ENCODE measurements around the gene PSMC5. TPM values are rescaled to one million over a fixed set of nuclear protein-coding genes. Genes with fewer than 3 reads are reported as not detected.

The PSMC5 gene
- total and polyA plus RNA-seq, 7 donors = 94.2 to 161 (median 115) TPM

DNA sequence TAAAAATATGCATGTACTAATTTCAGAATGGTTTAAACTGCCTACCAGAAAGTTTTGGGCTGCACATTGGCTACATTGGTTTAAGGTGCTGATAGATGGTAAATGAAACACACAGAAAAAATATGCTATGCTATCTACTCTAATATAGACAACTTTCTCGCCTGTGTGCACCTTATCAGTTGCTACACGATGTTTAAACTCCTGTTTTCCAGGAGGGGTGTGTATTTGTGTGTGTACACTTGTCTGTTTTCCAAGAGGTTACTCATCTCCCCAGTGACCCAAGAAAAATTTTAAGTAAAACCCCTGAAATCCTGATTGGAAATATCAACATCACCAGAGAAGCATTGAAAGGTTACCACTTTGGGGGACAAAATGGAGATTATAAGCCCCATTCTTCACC, 21.6 kb upstream of the PSMC5 start:
- no peak for DNase-seq
- Histone ChIP-seq H3K27ac (no peak overlapping the region), H3K9me3 (no peaks in the 10 kb centered on the region), H3K4me3 (no peak overlapping the region), H3K36me3 (peaks cover 31 to 100% (median 68%) of the 10 kb centered on the region in 4 donors), H3K4me1 (no peaks in the 10 kb centered on the region), H3K27me3 (no peaks in the 10 kb centered on the region)
- intact Hi-C loops (cut with DNase I) = no loop called here
- 64 to 90% methylated on average over 2 of the region's 2 CpGs for WGBS, 2 donors
- TF ChIP-seq, protein P1, sequence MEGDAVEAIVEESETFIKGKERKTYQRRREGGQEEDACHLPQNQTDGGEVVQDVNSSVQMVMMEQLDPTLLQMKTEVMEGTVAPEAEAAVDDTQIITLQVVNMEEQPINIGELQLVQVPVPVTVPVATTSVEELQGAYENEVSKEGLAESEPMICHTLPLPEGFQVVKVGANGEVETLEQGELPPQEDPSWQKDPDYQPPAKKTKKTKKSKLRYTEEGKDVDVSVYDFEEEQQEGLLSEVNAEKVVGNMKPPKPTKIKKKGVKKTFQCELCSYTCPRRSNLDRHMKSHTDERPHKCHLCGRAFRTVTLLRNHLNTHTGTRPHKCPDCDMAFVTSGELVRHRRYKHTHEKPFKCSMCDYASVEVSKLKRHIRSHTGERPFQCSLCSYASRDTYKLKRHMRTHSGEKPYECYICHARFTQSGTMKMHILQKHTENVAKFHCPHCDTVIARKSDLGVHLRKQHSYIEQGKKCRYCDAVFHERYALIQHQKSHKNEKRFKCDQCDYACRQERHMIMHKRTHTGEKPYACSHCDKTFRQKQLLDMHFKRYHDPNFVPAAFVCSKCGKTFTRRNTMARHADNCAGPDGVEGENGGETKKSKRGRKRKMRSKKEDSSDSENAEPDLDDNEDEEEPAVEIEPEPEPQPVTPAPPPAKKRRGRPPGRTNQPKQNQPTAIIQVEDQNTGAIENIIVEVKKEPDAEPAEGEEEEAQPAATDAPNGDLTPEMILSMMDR (IDR thresholded peaks at IDR 0.05) = no peak
- TF ChIP-seq POLR2A (IDR thresholded peaks at IDR 0.05) = no peak
- TF ChIP-seq POLR2AphosphoS5 (IDR thresholded peaks at IDR 0.05) = no peak
- no peak for TF ChIP-seq EP300 (IDR thresholded peaks at IDR 0.05)

DNA sequence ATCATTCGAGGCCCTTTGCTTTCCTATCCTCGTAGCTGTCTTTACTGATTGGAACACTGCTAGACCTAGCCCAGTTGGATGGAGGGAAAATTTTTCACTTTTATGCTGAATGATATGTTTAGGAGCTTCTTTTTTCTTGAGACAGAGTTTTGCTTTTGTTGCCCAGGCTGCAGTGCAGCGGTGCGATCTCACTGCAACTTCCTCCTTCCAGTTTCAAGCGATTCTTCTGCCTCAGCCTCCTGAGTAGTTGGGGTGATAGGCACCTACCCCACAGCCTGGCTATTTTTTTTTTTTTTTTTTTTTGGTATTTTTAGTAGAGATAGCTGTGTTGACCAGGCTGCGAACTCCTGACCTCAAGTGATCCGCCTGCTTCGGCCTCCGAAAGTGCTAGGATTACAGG, 17.3 kb upstream of the PSMC5 start:
- intact Hi-C loops (cut with DNase I) = no loop called here
- WGBS, 2 donors = 91 to 92% methylated on average over 9 of the region's 9 CpGs

DNA sequence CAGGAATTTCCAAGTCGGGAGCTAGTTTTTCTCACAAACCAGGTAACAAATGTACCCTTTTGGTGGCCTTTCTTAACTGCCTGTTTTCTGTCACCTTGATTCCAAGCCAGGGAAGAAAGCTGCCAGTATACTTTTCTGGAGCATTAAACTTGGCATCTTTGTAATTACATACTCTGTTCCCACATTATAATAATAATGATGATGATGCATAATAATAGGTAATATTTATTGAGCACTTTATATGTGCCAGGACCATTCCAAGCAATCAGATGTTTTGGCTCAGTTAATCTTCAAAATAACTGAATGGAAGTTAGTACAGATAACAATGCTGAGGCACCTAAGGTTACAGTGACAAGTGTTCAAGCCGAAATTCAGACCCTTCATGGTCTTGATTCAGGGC, 11.1 kb upstream of the PSMC5 start:
- Histone ChIP-seq H3K27me3 (no peaks in the 10 kb centered on the region), H3K9me3 (no peaks in the 10 kb centered on the region), H3K36me3 (peaks cover 63 to 99% (median 92%) of the 10 kb centered on the region in 4 donors), H3K4me1 (no peaks in the 10 kb centered on the region), H3K27ac (no peak overlapping the region), H3K4me3 (no peak overlapping the region)
- DNase-seq = no peak
- intact Hi-C loops (cut with DNase I) = no loop called here
- no peak for TF ChIP-seq POLR2A (IDR thresholded peaks at IDR 0.05)
- no peak for TF ChIP-seq EP300 (IDR thresholded peaks at IDR 0.05)
- 87 to 93% methylated on average over 2 of the region's 2 CpGs for WGBS, 2 donors

More for the DNA sequence above, 17.3 kb upstream of the PSMC5 start:
- Histone ChIP-seq H3K36me3 (peaks cover 60 to 99% (median 89%) of the 10 kb centered on the region in 4 donors), H3K4me1 (no peaks in the 10 kb centered on the region), H3K4me3 (no peak overlapping the region), H3K27ac (no peak overlapping the region), H3K27me3 (no peaks in the 10 kb centered on the region), H3K9me3 (no peaks in the 10 kb centered on the region)
- no peak for DNase-seq
- no peak for TF ChIP-seq POLR2A (IDR thresholded peaks at IDR 0.05)
- TF ChIP-seq EP300 (IDR thresholded peaks at IDR 0.05) = no peak
- TF ChIP-seq, protein P1 (IDR thresholded peaks at IDR 0.05) = no peak
- TF ChIP-seq POLR2AphosphoS5 (IDR thresholded peaks at IDR 0.05) = no peak

- intact Hi-C loops (cut with DNase I) = no loop called here
Observed at GRCh38 chr17:63816669-63817068, 10.6 kb upstream of the PSMC5 start.

DNA sequence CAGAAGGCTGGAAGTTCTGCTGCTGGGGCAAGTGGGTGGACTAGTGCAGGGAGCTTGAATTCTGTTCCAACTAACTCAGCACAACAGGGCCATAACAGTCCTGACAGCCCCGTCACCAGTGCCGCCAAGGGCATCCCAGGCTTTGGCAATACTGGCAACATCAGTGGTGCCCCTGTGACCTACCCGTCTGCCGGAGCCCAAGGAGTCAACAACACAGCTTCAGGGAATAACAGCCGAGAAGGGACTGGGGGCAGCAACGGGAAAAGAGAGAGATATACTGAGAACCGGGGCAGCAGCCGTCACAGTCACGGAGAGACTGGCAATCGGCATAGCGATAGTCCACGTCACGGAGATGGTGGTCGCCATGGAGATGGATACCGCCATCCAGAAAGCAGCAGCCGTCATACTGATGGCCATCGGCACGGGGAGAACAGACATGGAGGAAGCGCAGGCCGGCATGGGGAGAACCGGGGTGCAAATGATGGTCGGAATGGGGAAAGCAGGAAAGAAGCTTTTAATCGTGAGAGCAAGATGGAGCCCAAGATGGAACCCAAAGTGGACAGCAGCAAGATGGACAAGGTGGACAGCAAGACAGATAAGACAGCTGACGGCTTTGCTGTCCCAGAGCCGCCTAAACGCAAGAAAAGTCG, 9.4 kb upstream of the PSMC5 start:
- Histone ChIP-seq H3K4me1 (no peaks in the 10 kb centered on the region), H3K27ac (no peak overlapping the region), H3K9me3 (no peaks in the 10 kb centered on the region), H3K4me3 (no peak overlapping the region), H3K36me3 (peaks cover 58 to 99% (median 88%) of the 10 kb centered on the region in 4 donors), H3K27me3 (no peaks in the 10 kb centered on the region)
- intact Hi-C loops (cut with DNase I) = no loop called here
- DNase-seq = no peak
- TF ChIP-seq EP300 (IDR thresholded peaks at IDR 0.05) (no peak), POLR2A (IDR thresholded peaks at IDR 0.05) (no peak), POLR2AphosphoS5 (IDR thresholded peaks at IDR 0.05) (no peak)
- TF ChIP-seq, protein P1 (IDR thresholded peaks at IDR 0.05) = no peak
- 96% methylated on average over 27 of the region's 27 CpGs for WGBS, 2 donors

More at GRCh38 chr17:63816669-63817068, 10.6 kb upstream of the PSMC5 start:
- TF ChIP-seq, protein P1 (IDR thresholded peaks at IDR 0.05) = no peak
- no peak for TF ChIP-seq EP300 (IDR thresholded peaks at IDR 0.05)
- TF ChIP-seq POLR2AphosphoS5 (IDR thresholded peaks at IDR 0.05) = no peak
- TF ChIP-seq POLR2A (IDR thresholded peaks at IDR 0.05) = no peak
- H3K27ac ChIP-seq = no peak overlapping the region
- H3K4me3 ChIP-seq = no peak overlapping the region
- 92 to 93% methylated on average over 4 of the region's 4 CpGs for WGBS, 2 donors
- no peaks in the 10 kb centered on the region for H3K9me3 ChIP-seq
- no peaks in the 10 kb centered on the region for H3K27me3 ChIP-seq
- H3K4me1 ChIP-seq = no peaks in the 10 kb centered on the region
- peaks cover 63 to 99% (median 92%) of the 10 kb centered on the region in 4 donors for H3K36me3 ChIP-seq
- DNase-seq = no peak

All from sigmoid colon (tissue), 7 donors.